GM19395 (cell line): ENCODE results near the gene ME3.

Source experiments
- ATAC-seq: cut with Tn5 transposase; IDR thresholded peaks from one replicate; pipeline ENCODE4 v1.9.1; 2021; ENCODE audit warnings: mild to moderate bottlenecking, moderate library complexity; ENCODE audit not compliant: unreplicated experiment

ME3 gene

DNA sequence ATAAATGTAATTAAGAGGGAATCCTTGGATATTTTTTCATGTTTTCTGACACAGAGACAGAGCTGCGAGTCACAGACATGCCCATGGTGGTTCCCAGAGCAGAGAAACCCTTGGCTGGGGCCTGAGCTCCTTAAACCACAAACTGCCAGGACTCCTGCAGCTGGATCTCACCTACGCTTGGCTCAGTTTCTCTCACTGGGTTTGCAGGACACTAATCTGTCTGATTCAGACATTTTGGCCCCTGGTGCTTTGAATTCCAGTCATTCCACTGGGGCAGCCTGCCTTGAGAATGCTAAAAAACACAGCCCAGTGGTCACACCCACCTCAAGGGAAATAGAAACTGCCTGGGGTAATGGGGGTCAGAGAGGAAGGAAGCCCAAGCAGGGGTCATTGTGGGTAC, 175.1 kb downstream of the ME3 start:
- ATAC-seq: no peak

- no peak for ATAC-seq
These were observed 177.1 kb downstream of the ME3 start for GRCh38 chr11:86495351-86495750.

DNA sequence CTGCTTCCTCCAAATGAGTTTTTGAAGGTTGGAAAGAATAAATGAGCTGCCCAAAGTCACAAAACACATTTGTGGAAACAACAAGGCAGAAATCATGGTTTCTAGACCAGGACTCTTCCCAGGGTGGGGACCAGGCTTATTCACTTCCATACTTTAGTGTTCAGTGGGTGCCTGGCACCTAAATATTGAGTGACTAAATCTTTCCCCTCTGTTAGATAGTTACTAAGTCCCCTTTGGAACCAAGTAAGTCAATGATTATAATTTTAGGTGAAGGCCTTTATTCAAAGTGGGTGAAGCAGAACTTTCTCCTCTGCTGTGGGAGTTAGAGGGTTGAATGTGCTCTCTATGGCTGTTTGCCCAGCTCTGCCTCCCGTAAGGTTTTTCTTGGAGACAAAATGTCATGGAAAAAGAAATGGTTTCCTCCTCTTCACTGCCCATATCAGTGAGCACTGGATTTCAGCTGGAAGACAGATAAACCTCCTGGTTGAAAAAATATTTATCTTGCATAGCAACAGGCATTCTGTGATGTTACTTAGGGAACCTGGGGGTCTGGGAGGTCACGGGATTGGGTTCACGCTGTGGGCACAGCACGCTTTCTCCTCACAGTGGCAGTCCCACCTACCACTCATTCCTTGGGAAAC, 179.9 kb downstream of the ME3 start:
- ATAC-seq: no peak

DNA sequence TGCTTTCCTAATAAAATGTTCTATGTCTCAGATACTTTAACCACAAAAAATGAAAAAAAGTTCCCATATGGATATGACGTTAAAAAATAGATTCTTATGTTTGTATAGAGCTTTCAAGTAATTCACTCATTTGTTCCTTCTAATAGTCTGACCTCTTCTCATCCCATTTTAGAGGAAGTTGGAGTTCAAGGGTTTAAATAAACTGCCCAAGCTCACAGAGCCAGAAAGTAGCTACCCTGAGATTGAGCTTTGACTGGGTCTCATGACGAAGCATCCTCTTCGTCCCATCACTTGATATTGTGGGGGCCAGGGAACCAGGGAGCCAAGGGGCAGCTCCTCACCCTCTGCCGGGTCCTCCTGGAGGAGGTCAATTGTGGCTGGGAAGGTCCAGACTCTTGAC, 181.4 kb downstream of the ME3 start:
- ATAC-seq: no peak

- ATAC-seq: no peak
These were observed 181.8 kb downstream of the ME3 start for GRCh38 chr11:86490582-86490981.

- ATAC-seq: no peak
These were observed 183.0 kb downstream of the ME3 start for GRCh38 chr11:86489442-86489841.

DNA sequence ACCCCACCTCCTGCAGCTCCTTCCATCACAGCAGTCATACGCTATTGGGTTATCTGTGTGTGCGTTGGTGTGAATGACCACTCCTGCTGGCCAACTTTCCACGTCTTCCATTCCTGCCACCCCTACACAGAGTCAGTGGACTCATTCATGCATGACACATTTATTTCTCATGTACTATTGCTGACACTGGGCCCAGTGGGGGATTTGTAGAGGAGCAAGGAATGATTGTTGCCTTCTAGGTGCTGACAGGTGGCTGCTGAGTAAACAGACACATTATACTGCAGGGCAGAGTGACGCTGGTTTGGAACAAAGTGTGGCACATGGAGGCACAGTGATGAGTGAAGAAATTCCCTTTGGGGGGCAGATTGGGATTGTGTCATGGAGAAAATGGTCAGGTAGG, 183.9 kb downstream of the ME3 start:
- ATAC-seq: no peak

GRCh38 chr11:86487671-86488070, 184.7 kb downstream of the ME3 start:
- no peak for ATAC-seq

DNA sequence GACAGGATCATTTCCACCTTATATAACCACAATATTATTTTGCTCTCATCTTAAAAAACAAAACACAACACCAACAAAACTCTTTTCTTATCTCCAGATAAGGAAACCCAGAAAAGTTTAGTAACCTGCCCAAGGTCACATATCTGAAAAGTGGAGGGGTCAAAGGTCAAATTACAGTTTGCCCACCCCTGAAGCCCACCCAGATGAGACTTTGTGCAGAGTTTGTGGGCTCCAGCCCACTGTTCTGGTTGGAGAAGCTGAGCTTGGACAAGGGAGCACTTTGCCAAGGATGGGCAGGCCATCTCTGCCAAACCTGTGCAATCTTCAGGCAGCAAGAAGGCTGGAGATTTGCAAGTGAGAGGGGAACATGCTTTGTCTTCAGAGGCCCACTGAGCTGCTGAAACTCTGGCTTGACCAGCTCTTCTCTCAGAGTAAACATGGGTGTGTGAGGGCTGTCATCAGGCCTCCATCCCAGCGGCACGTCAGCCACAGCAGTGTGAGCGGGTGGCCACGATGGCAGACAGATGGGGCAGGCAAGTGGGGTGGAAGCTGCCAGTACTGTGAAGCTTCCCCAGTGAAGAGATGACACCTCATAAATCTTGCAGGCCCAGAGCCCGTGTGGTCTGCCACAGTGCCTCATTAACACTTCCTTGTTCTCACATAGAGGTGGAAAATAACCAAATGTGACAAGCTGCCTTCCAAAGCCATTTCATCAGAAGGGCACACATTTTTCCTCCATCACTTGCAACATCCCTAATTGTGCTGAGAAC, 186.0 kb downstream of the ME3 start:
- no peak for ATAC-seq

- no peak for ATAC-seq
These were observed 187.6 kb downstream of the ME3 start for GRCh38 chr11:86484795-86485166.

DNA sequence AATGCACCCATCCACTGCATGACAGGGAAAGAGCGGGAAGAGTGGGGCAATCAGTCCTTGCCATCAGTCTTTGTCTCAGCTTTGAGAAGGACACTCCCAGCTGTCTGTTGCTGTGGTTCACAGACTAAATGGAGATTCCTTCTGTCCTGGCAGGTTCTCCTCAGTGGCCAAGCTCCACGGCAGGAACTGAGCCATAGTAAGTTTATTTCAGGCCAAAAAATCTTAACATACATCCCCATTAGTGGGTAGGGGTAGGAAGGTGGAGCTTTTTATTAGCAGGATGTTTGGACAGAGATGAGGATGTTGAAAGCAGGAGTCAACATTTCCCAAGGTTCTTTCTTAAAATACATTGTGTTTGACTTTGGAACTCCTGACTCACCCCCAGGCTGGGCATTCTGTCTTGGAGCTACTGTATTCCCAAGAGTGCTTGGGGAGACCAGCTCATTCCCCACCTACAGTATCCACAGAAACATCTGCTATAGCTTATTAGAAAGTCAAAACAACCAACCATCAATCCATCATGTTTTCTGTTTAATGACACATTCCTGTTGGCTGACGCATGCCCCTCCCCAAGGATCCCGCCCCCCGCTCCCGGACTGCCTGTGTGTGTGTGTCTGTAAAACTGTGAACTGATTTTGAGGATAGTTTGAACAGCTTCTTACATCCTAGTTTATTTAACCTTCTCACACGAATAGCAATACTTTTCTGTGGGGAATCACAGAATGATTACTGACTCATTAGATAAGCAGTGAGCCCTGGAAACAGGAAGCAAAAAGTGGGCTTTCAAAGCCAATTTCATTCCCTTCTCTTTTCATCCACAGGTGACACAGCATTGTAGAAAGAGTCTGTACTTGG, 188.2 kb downstream of the ME3 start:
- ATAC-seq: no peak

DNA sequence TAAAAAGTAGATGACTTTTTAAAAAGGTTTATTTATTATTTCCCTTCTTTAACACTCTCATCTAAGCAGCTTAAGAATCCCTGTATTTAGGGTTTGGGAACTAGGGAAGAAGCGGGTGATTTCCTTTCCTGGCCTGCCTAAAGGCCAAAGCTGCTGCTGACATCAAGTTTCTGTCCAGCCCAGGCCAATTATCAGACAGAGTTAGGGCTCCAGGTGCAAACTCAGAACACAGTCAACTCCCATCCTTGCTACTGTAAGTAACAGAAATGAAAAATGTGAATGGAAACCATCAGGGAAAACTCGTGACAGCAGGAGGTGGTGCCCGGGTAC, 188.8 kb downstream of the ME3 start:
- ATAC-seq: no peak

GRCh38 chr11:86482692-86483091, 189.7 kb downstream of the ME3 start:
- no peak for ATAC-seq

- no peak for ATAC-seq
These were observed 191.0 kb downstream of the ME3 start for GRCh38 chr11:86481399-86481798.

DNA sequence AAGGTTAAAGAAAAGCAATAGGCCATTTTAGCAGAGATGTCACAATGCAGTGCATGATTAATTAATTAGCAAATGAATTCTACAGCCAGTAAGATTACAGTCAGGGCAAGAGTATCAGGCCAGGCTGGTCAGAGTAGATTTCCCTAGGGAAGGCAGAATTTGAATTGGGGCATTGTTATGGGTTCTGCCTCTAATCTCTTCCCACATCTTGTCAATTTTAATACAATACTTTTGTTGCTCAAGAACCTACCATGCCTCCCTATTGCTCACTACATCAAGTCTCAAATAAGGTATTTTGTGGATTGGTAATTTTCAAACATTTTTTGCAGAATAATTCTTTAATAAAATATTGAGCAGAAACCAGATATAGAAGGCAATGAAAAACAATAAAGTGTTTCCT, 194.1 kb downstream of the ME3 start:
- no peak for ATAC-seq

DNA sequence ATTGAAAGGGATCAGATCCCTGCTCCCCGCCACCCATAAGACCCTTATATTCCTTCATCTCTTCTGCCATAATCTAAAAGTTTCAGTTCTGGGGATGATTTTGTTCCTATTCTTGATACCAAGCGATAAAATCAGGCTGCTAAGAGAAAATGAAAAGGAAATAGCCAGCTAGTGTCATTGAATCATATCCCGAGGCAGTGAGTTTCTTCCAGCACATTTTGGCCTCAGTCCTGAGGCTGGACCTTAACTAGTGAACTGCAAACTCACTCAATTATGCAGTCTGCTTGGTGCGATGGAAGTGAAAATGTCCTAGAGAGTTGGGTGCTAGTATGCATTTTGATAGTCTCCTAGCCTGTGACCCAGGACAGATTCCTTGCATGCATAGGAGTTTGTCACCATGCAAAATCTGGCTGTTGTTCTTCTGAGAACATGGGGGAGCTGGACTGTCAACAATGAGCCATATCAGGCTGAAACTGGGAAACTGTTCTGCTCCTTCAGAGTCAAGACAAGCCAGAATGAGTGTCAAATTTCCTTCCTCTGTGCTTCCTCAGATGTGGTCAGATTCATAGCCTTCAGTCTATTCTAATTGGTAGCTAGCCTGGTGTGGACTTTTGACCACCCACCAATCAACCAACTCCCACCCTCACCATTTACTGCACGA, 194.8 kb downstream of the ME3 start:
- no peak for ATAC-seq

DNA sequence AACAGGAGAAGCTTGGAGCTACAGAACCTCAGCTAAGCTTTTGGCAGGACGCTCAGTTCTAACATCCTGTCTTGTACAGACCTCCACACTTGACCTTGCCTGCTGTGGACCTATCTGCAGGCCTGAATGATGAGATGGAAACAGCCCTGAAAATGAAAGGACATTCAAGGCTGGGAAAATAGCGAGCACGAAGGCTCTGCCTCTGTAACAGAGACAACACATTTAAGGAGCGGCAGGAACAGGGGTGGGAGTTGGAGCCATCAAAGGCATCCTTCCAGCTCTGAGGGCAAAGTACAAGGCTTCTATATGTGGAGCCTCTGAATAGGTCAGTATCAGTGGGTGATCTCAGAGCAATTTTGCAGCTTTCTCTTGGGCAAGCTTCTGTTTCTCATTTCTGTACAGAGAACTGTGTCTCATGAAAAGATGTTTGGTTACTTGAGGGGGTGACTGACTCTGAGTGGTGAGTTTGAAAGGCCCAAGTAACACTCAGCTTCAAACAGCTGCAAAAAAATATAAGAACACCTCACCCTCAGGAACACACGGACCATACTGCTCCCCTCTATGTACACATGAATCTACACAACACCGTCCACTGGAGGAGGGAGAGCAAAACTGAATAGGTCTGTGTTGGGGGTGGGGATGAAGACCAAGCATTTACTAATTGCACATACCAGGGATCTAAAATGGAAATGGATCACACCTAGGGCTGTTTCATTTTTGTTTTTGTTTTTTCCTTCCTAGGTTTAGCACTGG, 196.1 kb downstream of the ME3 start:
- no peak for ATAC-seq

GRCh38 chr11:86475027-86475426, 197.4 kb downstream of the ME3 start:
- no peak for ATAC-seq

- no peak for ATAC-seq
These were observed 198.2 kb downstream of the ME3 start for GRCh38 chr11:86473991-86474833.
